Thoracic aorta (tissue), 2 donors: ENCODE results near the gene ZNF592. TPM values are rescaled to one million over a fixed set of nuclear protein-coding genes. Genes with fewer than 3 reads are reported as not detected.

Source experiments
- ATAC-seq: fragments of 150-250 bp; one replicate; pipeline ENCODE4 v1.8.0; 2017; ENCODE audit warnings: low read depth; ENCODE audit not compliant: insufficient number of reproducible peaks, low FRiP score
- DNase-seq: peaks from one replicate; pipeline ENCODE4 v3.0.0-alpha.2; 2020; ENCODE audit warnings: low spot score
- H3K27ac ChIP-seq, 2 donors: fragments of 200-600 bp; sonication (generic); 1 replicate in 1 of 2; 2 replicates in 1 of 2; pipeline ENCODE4 v1.5.1; 2016; ENCODE audit warnings: mild to moderate bottlenecking in 2 of 2, moderate library complexity in 2 of 2
- H3K27me3 ChIP-seq: fragments of 200-600 bp; sonication (generic); replicated peaks from 2 replicates; pipeline ENCODE4 v1.6.0; 2016; ENCODE audit warnings: mild to moderate bottlenecking; ENCODE audit not compliant: insufficient read depth
- H3K36me3 ChIP-seq: fragments of 200-600 bp; sonication (generic); one replicate; pipeline ENCODE4 v1.5.1; 2016
- H3K4me1 ChIP-seq, 2 donors: fragments of 200-600 bp; sonication (generic); 1 replicate in 1 of 2; 2 replicates in 1 of 2; pipeline versions ENCODE4 v1.5.1 to v1.6.0; 2016; ENCODE audit warnings: low read depth in 2 of 2, mild to moderate bottlenecking in 1 of 2; ENCODE audit not compliant: control insufficient read depth in 1 of 2
- H3K4me3 ChIP-seq: fragments of 200-600 bp; sonication (generic); 2 replicates; pipeline ENCODE4 v1.5.1; 2016; ENCODE audit warnings: mild to moderate bottlenecking
- H3K9me3 ChIP-seq: fragments of 200-600 bp; sonication (generic); 2 replicates; pipeline ENCODE4 v1.5.1; 2016
- CTCF ChIP-seq: fragments of 200-600 bp; sonication (generic); IDR thresholded peaks from one replicate; pipeline ENCODE4 v1.5.1; 2019; ENCODE audit warnings: antibody characterized with exemption
- total RNA-seq, 2 donors: library from RNA; depleted of rRNA; stranded (reverse); fragments of >200 nt; gene quantifications; one replicate each; pipeline versions ENCODE4 v1.1.0 to v1.2.3, GENCODE V29; 2016

Gene ZNF592
- total RNA-seq, 2 donors from 2014 or later, result 24.4 to 26.7 TPM

DNA sequence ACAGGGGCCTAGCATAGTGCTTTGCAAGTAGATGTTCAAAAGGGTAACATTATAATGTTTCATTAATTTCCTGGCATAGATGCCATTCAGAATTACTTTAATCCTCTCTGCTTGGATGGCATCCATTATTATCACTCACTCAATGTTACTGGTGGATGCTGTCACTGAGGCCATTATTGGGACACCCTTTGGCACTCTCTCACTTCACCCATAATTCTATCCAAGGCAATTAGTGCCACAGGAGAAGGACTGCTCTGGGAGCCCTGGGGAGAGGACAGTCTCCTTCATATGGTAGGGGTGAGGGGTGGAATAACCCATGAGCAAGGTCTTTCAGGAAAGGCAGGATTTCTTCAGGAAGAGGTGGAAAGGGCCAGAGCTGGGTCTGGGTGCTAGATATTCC lies 107.4 kb downstream of the ZNF592 start:
- ATAC-seq, result no peak
- H3K4me3 ChIP-seq, result no peak overlapping the region
- H3K27me3 ChIP-seq, result no peaks in the 10 kb centered on the region
- peaks cover 51% of the 10 kb centered on the region for H3K36me3 ChIP-seq
- DNase-seq, result no peak
- H3K27ac ChIP-seq, result no peak overlapping the region
- peaks cover 0 to 3% of the 10 kb centered on the region in 2 donors for H3K4me1 ChIP-seq
- no peak for TF ChIP-seq CTCF
- no peaks in the 10 kb centered on the region for H3K9me3 ChIP-seq

Other genes with a start within 250 kb of the ZNF592 start
- gene ZSCAN2, start 147.6 kb upstream of the ZNF592 start, total RNA-seq, result 1 to 10 TPM; 2.8 to 4.6 TPM
- 10 to 100 TPM; 30.7 to 34.3 TPM for gene WDR73, start 94.3 kb upstream of the ZNF592 start, total RNA-seq
- gene NMB, start 90.4 kb upstream of the ZNF592 start, total RNA-seq, result 1 to 10 TPM; 2.9 to 8.0 TPM
- gene SEC11A, start 32.5 kb upstream of the ZNF592 start, total RNA-seq, result 100 to 1,000 TPM in 1 of 2 donors, 10 to 100 TPM in 1; 97.1 to 122 TPM
- gene ALPK3, start 68.8 kb downstream of the ZNF592 start, total RNA-seq, result 10 to 100 TPM; 56.9 to 81.1 TPM
- gene SLC28A1, start 136.1 kb downstream of the ZNF592 start, total RNA-seq, result 1 to 10 TPM in 1 of 2 donors, under 1 TPM in 1; 0.41 to 1.6 TPM
- 10 to 100 TPM; 35.1 to 43.7 TPM for gene PDE8A, start 233.3 kb downstream of the ZNF592 start, total RNA-seq